GM23338 (cell line): ENCODE measurements around the gene SNTG2. TPM values are rescaled to one million over a fixed set of nuclear protein-coding genes. Genes with fewer than 3 reads are reported as not detected.

Source experiments
- ATAC-seq: fragments of 200-7000 bp; cut with Tn5 transposase; 3 replicates; pipeline ENCODE4 v1.9.1; 2020
- DNase-seq: peaks from one replicate; pipeline ENCODE4 v3.0.0-alpha.2; 2015; ENCODE audit warnings: low spot score
- H2AFZ ChIP-seq: fragments of 200-600 bp; sonication (generic); 2 replicates; pipeline ENCODE4 v1.8.0; 2016; ENCODE audit warnings: antibody characterized with exemption, mild to moderate bottlenecking, moderate library complexity
- H3F3A ChIP-seq: fragments of 200-600 bp; sonication (generic); replicated peaks from 2 replicates; pipeline ENCODE4 v1.8.0; 2017; ENCODE audit warnings: antibody characterized with exemption, mixed run types, low read depth
- H3K27ac ChIP-seq: fragments of 200-600 bp; sonication (generic); 2 replicates; pipeline ENCODE4 v1.6.1; 2016; ENCODE audit warnings: low read depth
- H3K27me3 ChIP-seq: fragments of 200-600 bp; sonication (generic); 2 replicates; pipeline ENCODE4 v1.8.0; 2016; ENCODE audit warnings: mild to moderate bottlenecking, mixed run types, moderate library complexity; ENCODE audit not compliant: insufficient read depth
- H3K36me3 ChIP-seq: fragments of 200-600 bp; sonication (generic); 2 replicates; pipeline ENCODE4 v1.8.0; 2016; ENCODE audit warnings: mild to moderate bottlenecking; ENCODE audit not compliant: insufficient read depth
- H3K4me1 ChIP-seq: fragments of 200-600 bp; sonication (generic); 2 replicates; pipeline ENCODE4 v1.8.0; 2016; ENCODE audit warnings: mild to moderate bottlenecking, moderate library complexity; ENCODE audit not compliant: insufficient read depth
- H3K4me2 ChIP-seq: fragments of 200-600 bp; sonication (generic); 2 replicates; pipeline ENCODE4 v1.7.1; 2017; ENCODE audit warnings: mixed run types
- H3K4me3 ChIP-seq: fragments of 200-600 bp; sonication (generic); 2 replicates; pipeline ENCODE4 v1.6.1; 2016; ENCODE audit warnings: mixed run types
- H3K79me2 ChIP-seq: fragments of 200-600 bp; sonication (generic); replicated peaks from 2 replicates; pipeline ENCODE4 v1.8.0; 2017; ENCODE audit warnings: mild to moderate bottlenecking; ENCODE audit not compliant: insufficient read depth
- H3K9me2 ChIP-seq: fragments of 200-600 bp; sonication (generic); 2 replicates; pipeline ENCODE4 v1.8.0; 2017; ENCODE audit not compliant: insufficient read depth
- H4K20me1 ChIP-seq: fragments of 200-600 bp; sonication (generic); replicated peaks from 2 replicates; pipeline ENCODE4 v1.8.0; 2017; ENCODE audit warnings: mild to moderate bottlenecking; ENCODE audit not compliant: insufficient read depth
- H3K27ac Mint-ChIP-seq: 2 replicates; pipeline ENCODE4 v1.8.0; 2020; ENCODE audit warnings: inconsistent platforms, mild to moderate bottlenecking, moderate library complexity, mixed read lengths
- H3K27me3 Mint-ChIP-seq: 3 replicates; pipeline ENCODE4 v1.8.0; 2022; ENCODE audit warnings: low read depth, mild to moderate bottlenecking, moderate library complexity, mixed read lengths, inconsistent platforms; ENCODE audit not compliant: insufficient read depth, poor library complexity
- H3K36me3 Mint-ChIP-seq: 3 replicates; pipeline ENCODE4 v1.8.0; 2021; ENCODE audit warnings: low read depth, mild to moderate bottlenecking, inconsistent platforms, moderate library complexity, mixed read lengths
- H3K4me1 Mint-ChIP-seq: 3 replicates; pipeline ENCODE4 v1.8.0; 2020; ENCODE audit warnings: mild to moderate bottlenecking, inconsistent platforms, mixed read lengths
- H3K4me3 Mint-ChIP-seq: 3 replicates; pipeline ENCODE4 v1.8.0; 2021; ENCODE audit warnings: moderate library complexity, mild to moderate bottlenecking, inconsistent platforms, mixed read lengths
- H3K9me3 Mint-ChIP-seq: 3 replicates; pipeline ENCODE4 v1.8.0; 2020; ENCODE audit warnings: moderate library complexity, mild to moderate bottlenecking, inconsistent platforms, mixed read lengths
- CREB1 ChIP-seq: fragments of 250-450 bp; sonication (Bioruptor Pico); IDR thresholded peaks from 2 replicates; pipeline ENCODE4 v1.5.0; 2020; ENCODE audit warnings: low read depth, mild to moderate bottlenecking, moderate library complexity
- JUNB ChIP-seq: IDR thresholded peaks from one replicate; pipeline ENCODE4 v1.6.1; 2016; ENCODE audit warnings: antibody characterized with exemption; ENCODE audit not compliant: unreplicated experiment
- STAT1 ChIP-seq: IDR thresholded peaks from one replicate; pipeline ENCODE4 v1.6.1; 2016; ENCODE audit warnings: antibody characterized with exemption; ENCODE audit not compliant: unreplicated experiment
- ZNF114 ChIP-seq: fragments of 250-450 bp; sonication (Bioruptor Pico); IDR thresholded peaks from 2 replicates; pipeline ENCODE4 v1.5.0; 2020; ENCODE audit warnings: mild to moderate bottlenecking, moderate library complexity
- ZNF331 ChIP-seq: fragments of 250-450 bp; sonication (Bioruptor Pico); IDR thresholded peaks from 2 replicates; pipeline ENCODE4 v1.5.0; 2020; ENCODE audit warnings: low read depth, mild to moderate bottlenecking, moderate library complexity
- polyA plus RNA-seq: library from polyadenylated mRNA; unstranded; fragments of >200 nt; fragmentation: Nextera tagmentation; extraction: Ambion mirVana; gene quantifications from 2 replicates; pipeline ENCODE4 v1.2.1, GENCODE V29; 2016
- total RNA-seq: library from RNA; depleted of rRNA; stranded (reverse); fragments of >200 nt; shearing (Covaris generic); gene quantifications from 2 replicates; pipeline ENCODE4 v1.2.3, GENCODE V29; 2014
- TF ChIP-seq, protein P1 (sequence below): fragments of 250-450 bp; sonication (Bioruptor Pico); IDR thresholded peaks from 2 replicates; pipeline ENCODE4 v1.5.0; 2020; ENCODE audit warnings: mild to moderate bottlenecking, moderate library complexity
- TF ChIP-seq, protein P2 (sequence below): IDR thresholded peaks from 2 replicates; pipeline ENCODE4 v1.6.1; 2016; ENCODE audit warnings: antibody characterized with exemption
- TF ChIP-seq, protein P3 (sequence below): IDR thresholded peaks from one replicate; pipeline ENCODE4 v1.6.1; 2018; ENCODE audit warnings: antibody characterized with exemption; ENCODE audit not compliant: unreplicated experiment
- TF ChIP-seq, protein P4 (sequence below), 2 experiments: fragments of 200-600 bp in 1 of 2; sonication (generic) in 1 of 2; conservative IDR thresholded peaks; 2 replicates each; pipeline versions ENCODE4 v1.5.1 to v1.6.1; 2016 to 2017; ENCODE audit warnings: antibody characterized with exemption in 2 of 2, low read depth in 2 of 2, mild to moderate bottlenecking in 2 of 2, moderate library complexity in 1 of 2

Gene SNTG2
- total and polyA plus RNA-seq, 2 experiments from 2014 or later, result 27.5 to 60.4 TPM

DNA sequence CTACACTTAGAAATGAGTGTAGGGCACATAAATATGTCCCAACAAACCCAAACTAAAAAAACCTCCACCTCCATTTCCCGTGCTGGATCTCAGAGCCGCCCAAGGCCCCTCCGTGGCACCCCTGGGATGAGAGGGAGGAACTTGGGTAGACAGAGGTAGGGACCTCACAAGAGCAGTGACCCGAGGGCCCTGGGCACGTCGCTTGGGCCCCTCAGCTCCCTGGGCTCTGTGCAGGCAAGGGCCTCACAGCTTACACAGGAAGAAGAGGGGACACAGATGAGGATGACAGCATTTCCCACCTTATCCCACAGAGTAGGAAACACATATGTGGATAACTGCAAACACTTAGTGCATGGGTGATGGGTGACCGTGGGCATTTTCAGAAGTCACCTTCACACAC, 368.7 kb downstream of the SNTG2 start (continued):
- TF ChIP-seq, protein P1, sequence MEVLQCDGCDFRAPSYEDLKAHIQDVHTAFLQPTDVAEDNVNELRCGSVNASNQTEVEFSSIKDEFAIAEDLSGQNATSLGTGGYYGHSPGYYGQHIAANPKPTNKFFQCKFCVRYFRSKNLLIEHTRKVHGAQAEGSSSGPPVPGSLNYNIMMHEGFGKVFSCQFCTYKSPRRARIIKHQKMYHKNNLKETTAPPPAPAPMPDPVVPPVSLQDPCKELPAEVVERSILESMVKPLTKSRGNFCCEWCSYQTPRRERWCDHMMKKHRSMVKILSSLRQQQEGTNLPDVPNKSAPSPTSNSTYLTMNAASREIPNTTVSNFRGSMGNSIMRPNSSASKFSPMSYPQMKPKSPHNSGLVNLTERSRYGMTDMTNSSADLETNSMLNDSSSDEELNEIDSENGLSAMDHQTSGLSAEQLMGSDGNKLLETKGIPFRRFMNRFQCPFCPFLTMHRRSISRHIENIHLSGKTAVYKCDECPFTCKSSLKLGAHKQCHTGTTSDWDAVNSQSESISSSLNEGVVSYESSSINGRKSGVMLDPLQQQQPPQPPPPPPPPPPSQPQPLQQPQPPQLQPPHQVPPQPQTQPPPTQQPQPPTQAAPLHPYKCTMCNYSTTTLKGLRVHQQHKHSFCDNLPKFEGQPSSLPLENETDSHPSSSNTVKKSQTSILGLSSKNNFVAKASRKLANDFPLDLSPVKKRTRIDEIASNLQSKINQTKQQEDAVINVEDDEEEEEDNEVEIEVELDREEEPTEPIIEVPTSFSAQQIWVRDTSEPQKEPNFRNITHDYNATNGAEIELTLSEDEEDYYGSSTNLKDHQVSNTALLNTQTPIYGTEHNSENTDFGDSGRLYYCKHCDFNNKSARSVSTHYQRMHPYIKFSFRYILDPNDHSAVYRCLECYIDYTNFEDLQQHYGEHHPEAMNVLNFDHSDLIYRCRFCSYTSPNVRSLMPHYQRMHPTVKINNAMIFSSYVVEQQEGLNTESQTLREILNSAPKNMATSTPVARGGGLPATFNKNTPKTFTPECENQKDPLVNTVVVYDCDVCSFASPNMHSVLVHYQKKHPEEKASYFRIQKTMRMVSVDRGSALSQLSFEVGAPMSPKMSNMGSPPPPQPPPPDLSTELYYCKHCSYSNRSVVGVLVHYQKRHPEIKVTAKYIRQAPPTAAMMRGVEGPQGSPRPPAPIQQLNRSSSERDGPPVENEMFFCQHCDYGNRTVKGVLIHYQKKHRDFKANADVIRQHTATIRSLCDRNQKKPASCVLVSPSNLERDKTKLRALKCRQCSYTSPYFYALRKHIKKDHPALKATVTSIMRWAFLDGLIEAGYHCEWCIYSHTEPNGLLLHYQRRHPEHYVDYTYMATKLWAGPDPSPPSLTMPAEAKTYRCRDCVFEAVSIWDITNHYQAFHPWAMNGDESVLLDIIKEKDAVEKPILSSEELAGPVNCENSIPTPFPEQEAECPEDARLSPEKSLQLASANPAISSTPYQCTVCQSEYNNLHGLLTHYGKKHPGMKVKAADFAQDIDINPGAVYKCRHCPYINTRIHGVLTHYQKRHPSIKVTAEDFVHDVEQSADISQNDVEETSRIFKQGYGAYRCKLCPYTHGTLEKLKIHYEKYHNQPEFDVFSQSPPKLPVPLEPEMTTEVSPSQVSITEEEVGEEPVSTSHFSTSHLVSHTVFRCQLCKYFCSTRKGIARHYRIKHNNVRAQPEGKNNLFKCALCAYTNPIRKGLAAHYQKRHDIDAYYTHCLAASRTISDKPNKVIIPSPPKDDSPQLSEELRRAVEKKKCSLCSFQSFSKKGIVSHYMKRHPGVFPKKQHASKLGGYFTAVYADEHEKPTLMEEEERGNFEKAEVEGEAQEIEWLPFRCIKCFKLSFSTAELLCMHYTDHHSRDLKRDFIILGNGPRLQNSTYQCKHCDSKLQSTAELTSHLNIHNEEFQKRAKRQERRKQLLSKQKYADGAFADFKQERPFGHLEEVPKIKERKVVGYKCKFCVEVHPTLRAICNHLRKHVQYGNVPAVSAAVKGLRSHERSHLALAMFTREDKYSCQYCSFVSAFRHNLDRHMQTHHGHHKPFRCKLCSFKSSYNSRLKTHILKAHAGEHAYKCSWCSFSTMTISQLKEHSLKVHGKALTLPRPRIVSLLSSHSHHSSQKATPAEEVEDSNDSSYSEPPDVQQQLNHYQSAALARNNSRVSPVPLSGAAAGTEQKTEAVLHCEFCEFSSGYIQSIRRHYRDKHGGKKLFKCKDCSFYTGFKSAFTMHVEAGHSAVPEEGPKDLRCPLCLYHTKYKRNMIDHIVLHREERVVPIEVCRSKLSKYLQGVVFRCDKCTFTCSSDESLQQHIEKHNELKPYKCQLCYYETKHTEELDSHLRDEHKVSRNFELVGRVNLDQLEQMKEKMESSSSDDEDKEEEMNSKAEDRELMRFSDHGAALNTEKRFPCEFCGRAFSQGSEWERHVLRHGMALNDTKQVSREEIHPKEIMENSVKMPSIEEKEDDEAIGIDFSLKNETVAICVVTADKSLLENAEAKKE (CRISPR knock-in tag), result no peak
- no peak for TF ChIP-seq CREB1 (CRISPR knock-in tag)
- TF ChIP-seq, protein P2, sequence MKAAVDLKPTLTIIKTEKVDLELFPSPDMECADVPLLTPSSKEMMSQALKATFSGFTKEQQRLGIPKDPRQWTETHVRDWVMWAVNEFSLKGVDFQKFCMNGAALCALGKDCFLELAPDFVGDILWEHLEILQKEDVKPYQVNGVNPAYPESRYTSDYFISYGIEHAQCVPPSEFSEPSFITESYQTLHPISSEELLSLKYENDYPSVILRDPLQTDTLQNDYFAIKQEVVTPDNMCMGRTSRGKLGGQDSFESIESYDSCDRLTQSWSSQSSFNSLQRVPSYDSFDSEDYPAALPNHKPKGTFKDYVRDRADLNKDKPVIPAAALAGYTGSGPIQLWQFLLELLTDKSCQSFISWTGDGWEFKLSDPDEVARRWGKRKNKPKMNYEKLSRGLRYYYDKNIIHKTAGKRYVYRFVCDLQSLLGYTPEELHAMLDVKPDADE, result no peak
- no peak for TF ChIP-seq STAT1

DNA sequence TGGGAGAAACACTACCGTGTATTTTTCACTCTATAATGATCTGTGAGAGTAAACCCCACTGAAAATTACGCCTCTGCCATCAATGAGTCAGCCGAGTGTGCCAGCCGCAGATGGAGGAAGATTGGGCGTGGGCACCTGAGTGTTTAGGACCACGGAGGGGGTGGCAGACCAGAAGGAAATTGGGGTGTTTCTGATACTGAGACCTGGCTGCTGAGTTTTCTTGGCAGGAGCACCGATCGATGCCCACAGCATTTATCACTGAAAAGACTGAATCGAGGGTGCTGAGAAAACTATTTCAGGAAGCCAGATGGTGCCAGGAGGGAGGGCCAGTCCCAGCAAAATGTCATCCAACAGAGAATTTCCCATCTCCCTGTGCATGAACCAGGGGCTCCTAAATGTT, 370.7 kb downstream of the SNTG2 start:
- Histone ChIP-seq H3K4me3 (no peak overlapping the region), H3F3A (no peaks in the 10 kb centered on the region), H3K4me2 (no peak overlapping the region), H3K9me2 (0 out of 2 replicates have a peak, but pooled peaks cover 5% of the 10 kb centered on the region), H3K27ac (no peak overlapping the region), H3K4me1 (no peaks in the 10 kb centered on the region; the same call in 1 of the 2 replicates), H4K20me1 (no peaks in the 10 kb centered on the region), H3K27me3 (no peaks in the 10 kb centered on the region), H2AFZ (no peak overlapping the region), H3K36me3 (no peaks in the 10 kb centered on the region), H3K79me2 (no peaks in the 10 kb centered on the region)
- H3K27me3 Mint-ChIP-seq, result peaks cover 6% of the 10 kb centered on the region
- ATAC-seq, result no peak
- H3K27ac Mint-ChIP-seq, result no peak overlapping the region
- no peaks in the 10 kb centered on the region; the same call in 2 of the 3 replicates for H3K36me3 Mint-ChIP-seq
- DNase-seq, result no peak
- peaks cover 3% of the 10 kb centered on the region; the same call in 1 of the 3 replicates for H3K4me1 Mint-ChIP-seq
- H3K4me3 Mint-ChIP-seq, result no peak overlapping the region
- H3K9me3 Mint-ChIP-seq, result no peaks in the 10 kb centered on the region
- TF ChIP-seq ZNF114 (CRISPR knock-in tag) (no peak), STAT1 (no peak), CREB1 (CRISPR knock-in tag) (no peak), JUNB (no peak), ZNF331 (no peak)
- TF ChIP-seq, protein P3, sequence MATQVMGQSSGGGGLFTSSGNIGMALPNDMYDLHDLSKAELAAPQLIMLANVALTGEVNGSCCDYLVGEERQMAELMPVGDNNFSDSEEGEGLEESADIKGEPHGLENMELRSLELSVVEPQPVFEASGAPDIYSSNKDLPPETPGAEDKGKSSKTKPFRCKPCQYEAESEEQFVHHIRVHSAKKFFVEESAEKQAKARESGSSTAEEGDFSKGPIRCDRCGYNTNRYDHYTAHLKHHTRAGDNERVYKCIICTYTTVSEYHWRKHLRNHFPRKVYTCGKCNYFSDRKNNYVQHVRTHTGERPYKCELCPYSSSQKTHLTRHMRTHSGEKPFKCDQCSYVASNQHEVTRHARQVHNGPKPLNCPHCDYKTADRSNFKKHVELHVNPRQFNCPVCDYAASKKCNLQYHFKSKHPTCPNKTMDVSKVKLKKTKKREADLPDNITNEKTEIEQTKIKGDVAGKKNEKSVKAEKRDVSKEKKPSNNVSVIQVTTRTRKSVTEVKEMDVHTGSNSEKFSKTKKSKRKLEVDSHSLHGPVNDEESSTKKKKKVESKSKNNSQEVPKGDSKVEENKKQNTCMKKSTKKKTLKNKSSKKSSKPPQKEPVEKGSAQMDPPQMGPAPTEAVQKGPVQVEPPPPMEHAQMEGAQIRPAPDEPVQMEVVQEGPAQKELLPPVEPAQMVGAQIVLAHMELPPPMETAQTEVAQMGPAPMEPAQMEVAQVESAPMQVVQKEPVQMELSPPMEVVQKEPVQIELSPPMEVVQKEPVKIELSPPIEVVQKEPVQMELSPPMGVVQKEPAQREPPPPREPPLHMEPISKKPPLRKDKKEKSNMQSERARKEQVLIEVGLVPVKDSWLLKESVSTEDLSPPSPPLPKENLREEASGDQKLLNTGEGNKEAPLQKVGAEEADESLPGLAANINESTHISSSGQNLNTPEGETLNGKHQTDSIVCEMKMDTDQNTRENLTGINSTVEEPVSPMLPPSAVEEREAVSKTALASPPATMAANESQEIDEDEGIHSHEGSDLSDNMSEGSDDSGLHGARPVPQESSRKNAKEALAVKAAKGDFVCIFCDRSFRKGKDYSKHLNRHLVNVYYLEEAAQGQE, result no peak
- TF ChIP-seq, protein P4, sequence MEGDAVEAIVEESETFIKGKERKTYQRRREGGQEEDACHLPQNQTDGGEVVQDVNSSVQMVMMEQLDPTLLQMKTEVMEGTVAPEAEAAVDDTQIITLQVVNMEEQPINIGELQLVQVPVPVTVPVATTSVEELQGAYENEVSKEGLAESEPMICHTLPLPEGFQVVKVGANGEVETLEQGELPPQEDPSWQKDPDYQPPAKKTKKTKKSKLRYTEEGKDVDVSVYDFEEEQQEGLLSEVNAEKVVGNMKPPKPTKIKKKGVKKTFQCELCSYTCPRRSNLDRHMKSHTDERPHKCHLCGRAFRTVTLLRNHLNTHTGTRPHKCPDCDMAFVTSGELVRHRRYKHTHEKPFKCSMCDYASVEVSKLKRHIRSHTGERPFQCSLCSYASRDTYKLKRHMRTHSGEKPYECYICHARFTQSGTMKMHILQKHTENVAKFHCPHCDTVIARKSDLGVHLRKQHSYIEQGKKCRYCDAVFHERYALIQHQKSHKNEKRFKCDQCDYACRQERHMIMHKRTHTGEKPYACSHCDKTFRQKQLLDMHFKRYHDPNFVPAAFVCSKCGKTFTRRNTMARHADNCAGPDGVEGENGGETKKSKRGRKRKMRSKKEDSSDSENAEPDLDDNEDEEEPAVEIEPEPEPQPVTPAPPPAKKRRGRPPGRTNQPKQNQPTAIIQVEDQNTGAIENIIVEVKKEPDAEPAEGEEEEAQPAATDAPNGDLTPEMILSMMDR (conservative IDR thresholded peaks at IDR 0.05; ENCODE audit: low read depth in 2 of 2), result no peak
